PFSK-1 (cell line): Measurements from ENCODE around the gene CD244.

Source experiments
- FOXP2 ChIP-seq: optimal IDR thresholded peaks from 2 replicates; pipeline ENCODE3; 2011; ENCODE audit warnings: borderline replicate concordance, control low read depth, inconsistent platforms; ENCODE audit not compliant: insufficient read depth; ENCODE audit errors: extremely low read length, extremely low read depth
- POLR2AphosphoS5 ChIP-seq: IDR thresholded peaks from 2 replicates; pipeline ENCODE4 v1.6.1; 2012; ENCODE audit warnings: low read depth, mild to moderate bottlenecking, control low read depth, low read length, moderate library complexity
- REST ChIP-seq, 2 experiments: IDR thresholded peaks; 2 replicates each; pipeline versions ENCODE4 v1.6.1 to v1.8.0; 2011 to 2012; ENCODE audit warnings: low read depth in 2 of 2, low read length in 2 of 2, control low read depth in 1 of 2, inconsistent platforms in 1 of 2, mild to moderate bottlenecking in 1 of 2, moderate library complexity in 1 of 2; ENCODE audit not compliant: insufficient read depth in 1 of 2
- SIN3A ChIP-seq: IDR thresholded peaks from 2 replicates; pipeline ENCODE4 v1.6.1; 2012; ENCODE audit warnings: mild to moderate bottlenecking, low read length, moderate library complexity, borderline replicate concordance; ENCODE audit not compliant: insufficient read depth
- TAF1 ChIP-seq: IDR thresholded peaks from 2 replicates; pipeline ENCODE4 v1.6.1; 2012; ENCODE audit warnings: low read length, control low read depth, borderline replicate concordance; ENCODE audit not compliant: insufficient read depth

Gene CD244

DNA sequence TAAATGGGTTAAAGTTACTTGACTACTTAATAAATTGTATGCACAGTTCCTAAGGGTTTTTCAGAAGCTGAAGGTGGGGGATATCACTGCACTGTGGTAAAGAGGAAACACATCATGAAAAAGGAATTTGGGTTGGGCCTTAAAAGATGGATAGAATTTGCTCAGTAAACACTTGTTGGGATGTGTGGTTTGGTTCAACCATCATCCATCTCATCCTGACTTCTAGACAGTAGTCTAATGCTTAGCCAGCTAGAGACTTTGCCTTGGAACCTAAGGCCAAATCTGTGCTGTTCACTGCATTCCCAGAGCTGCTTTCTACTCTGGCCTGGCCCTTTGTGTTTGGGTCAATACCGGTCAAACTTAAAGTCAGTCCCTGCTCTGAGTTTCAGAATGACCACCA lies 36.1 kb downstream of the CD244 start:
- TF ChIP-seq SIN3A: no peak
- no peak for TF ChIP-seq FOXP2
- no peak for TF ChIP-seq REST (IDR thresholded peaks at IDR 0.05; ENCODE audit: insufficient read depth in 1 of 2, low read depth in 2 of 2, low read length in 2 of 2)
- TF ChIP-seq POLR2AphosphoS5: no peak
- no peak for TF ChIP-seq TAF1

- TF ChIP-seq SIN3A: no peak
- TF ChIP-seq REST (IDR thresholded peaks at IDR 0.05; ENCODE audit: insufficient read depth in 1 of 2, low read depth in 2 of 2, low read length in 2 of 2): no peak
- TF ChIP-seq POLR2AphosphoS5: no peak
- TF ChIP-seq TAF1: no peak
- no peak for TF ChIP-seq FOXP2
Observed at GRCh38 chr1:160823296-160823695, 39.4 kb downstream of the CD244 start.

DNA sequence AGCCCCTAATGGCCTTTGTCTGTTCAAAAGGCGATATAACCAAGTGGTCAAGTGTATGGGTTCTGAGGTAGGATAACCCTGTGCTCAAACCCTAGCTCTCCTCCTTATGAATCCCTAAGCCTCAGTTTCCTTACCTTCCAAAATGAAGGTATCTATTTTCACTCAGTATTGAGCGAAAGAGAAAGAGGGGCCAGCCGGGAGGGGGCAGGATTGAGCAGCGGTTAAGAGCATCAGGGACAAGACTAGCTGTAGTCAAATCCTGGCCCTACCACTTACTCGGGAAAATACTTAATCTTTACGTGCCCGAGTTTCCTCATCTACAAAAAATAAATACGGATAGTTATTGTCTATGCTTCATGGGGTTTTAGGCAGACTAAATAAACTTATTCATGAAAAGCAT lies 41.1 kb downstream of the CD244 start:
- TF ChIP-seq POLR2AphosphoS5 (no peak), TAF1 (no peak), SIN3A (no peak), REST (IDR thresholded peaks at IDR 0.05; ENCODE audit: insufficient read depth in 1 of 2, low read depth in 2 of 2, low read length in 2 of 2) (no peak), FOXP2 (no peak)

- TF ChIP-seq REST (IDR thresholded peaks at IDR 0.05; ENCODE audit: insufficient read depth in 1 of 2, low read depth in 2 of 2, low read length in 2 of 2): no peak
- no peak for TF ChIP-seq POLR2AphosphoS5
- no peak for TF ChIP-seq FOXP2
- no peak for TF ChIP-seq SIN3A
- TF ChIP-seq TAF1: no peak
Observed at GRCh38 chr1:160819186-160819585, 43.5 kb downstream of the CD244 start.
